Activated CD8-positive, alpha-beta T cell treated with anti-CD3 and anti-CD28 coated beads, Interleukin-2, amount 10 ng/mL, durations not matched to agents 7 days and 5 days (primary cell): ENCODE measurements around the gene CNOT6L. TPM values are rescaled to one million over a fixed set of nuclear protein-coding genes. Genes with fewer than 3 reads are reported as not detected.

Experiments used
- ATAC-seq: fragments of 150-1000 bp; cut with Tn5 transposase; one replicate; pipeline ENCODE4 v1.10.0; 2021; ENCODE audit warnings: moderate library complexity
- CTCF ChIA-PET: fragments of 350-600 bp; sonication (Branson Sonifier 250); formaldehyde crosslinking; loops from one replicate; lab custom pipeline; 2021; ENCODE audit warnings: antibody characterized with exemption; lab: Charles Lee
- POLR2A ChIA-PET: fragments of 350-600 bp; sonication (Branson Sonifier 250); formaldehyde crosslinking; loops from one replicate; lab custom pipeline; 2021; ENCODE audit warnings: antibody characterized with exemption; lab: Charles Lee
- DNase-seq: peaks from one replicate; pipeline ENCODE4 v3.0.0-alpha.2; 2020
- H3K27ac Mint-ChIP-seq: one replicate; pipeline ENCODE4 v1.8.0; 2021; ENCODE audit warnings: mild to moderate bottlenecking, mixed read lengths
- H3K27me3 Mint-ChIP-seq: one replicate; pipeline ENCODE4 v1.8.0; 2021; ENCODE audit warnings: low read depth, mixed read lengths
- H3K36me3 Mint-ChIP-seq: one replicate; pipeline ENCODE4 v1.8.0; 2021; ENCODE audit warnings: low read depth, mixed read lengths
- H3K4me1 Mint-ChIP-seq: one replicate; pipeline ENCODE4 v1.8.0; 2021; ENCODE audit warnings: low read depth, mixed read lengths
- H3K4me3 Mint-ChIP-seq: one replicate; pipeline ENCODE4 v1.8.0; 2021; ENCODE audit warnings: mild to moderate bottlenecking, mixed read lengths
- H3K9me3 Mint-ChIP-seq: one replicate; pipeline ENCODE4 v1.8.0; 2022; ENCODE audit warnings: mixed read lengths; ENCODE audit not compliant: insufficient read depth
- total RNA-seq, 2 experiments: library from RNA; stranded (reverse); gene quantifications; one replicate each; pipeline ENCODE4 v1.2.3, GENCODE V29; 2021

CNOT6L gene
- total RNA-seq, 2 experiments from 2014 or later, result 107 to 108 TPM

DNA sequence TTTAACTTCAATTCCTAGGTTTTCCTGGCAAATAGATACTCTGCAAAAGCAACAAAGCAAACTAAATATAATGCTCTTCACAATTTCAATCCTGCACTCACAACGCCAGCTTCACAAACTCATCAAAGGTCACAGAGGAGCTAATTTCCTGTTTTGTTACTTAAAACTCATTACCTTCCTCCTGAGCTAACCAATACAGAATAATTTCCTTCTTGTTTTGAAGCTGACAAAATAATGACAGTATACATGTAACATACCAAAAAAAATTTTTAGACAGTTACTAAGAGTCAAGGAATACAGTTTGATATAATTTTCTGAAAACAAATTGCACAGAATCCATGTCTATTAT lies 17.9 kb downstream of the CNOT6L start:
- ChIA-PET CTCF (interaction anchor here (1.2 to 3.0 kb wide), 9 partner anchors 9 to 72 kb away, joined by 3 to 22 read pairs (median 4); partner anchors contain the start of genes CNOT6L and MRPL1), POLR2A (interaction anchor here (1.1 to 3.8 kb wide), 10 partner anchors 9 to 69 kb away, joined by 3 to 49 read pairs (median 8); partner anchors contain the start of genes CNOT6L and MRPL1)
- Mint-ChIP-seq H3K36me3 (peaks cover 41% of the 10 kb centered on the region), H3K9me3 (peaks cover 7% of the 10 kb centered on the region), H3K4me3 (peak overlapping the region; percentile 59), H3K27ac (peak overlapping the region; percentile 80), H3K27me3 (no peaks in the 10 kb centered on the region), H3K4me1 (peaks cover 68% of the 10 kb centered on the region)
- ATAC-seq, result peak; percentile 46
- DNase-seq, result no peak

- H3K9me3 Mint-ChIP-seq, result peaks cover 10% of the 10 kb centered on the region
- H3K4me3 Mint-ChIP-seq, result peak overlapping the region; percentile 59
- POLR2A ChIA-PET, result interaction anchor here (0.6 to 3.8 kb wide), 11 partner anchors 10 to 69 kb away, joined by 3 to 49 read pairs (median 6); partner anchors contain the start of genes CNOT6L and MRPL1
- ATAC-seq (peak; percentile 59), DNase-seq (no peak)
- CTCF ChIA-PET, result interaction anchor here (1.2 to 3.0 kb wide), 9 partner anchors 10 to 72 kb away, joined by 3 to 22 read pairs (median 4); partner anchors contain the start of genes CNOT6L and MRPL1
- no peaks in the 10 kb centered on the region for H3K27me3 Mint-ChIP-seq
- H3K4me1 Mint-ChIP-seq, result peaks cover 63% of the 10 kb centered on the region
- peaks cover 45% of the 10 kb centered on the region for H3K36me3 Mint-ChIP-seq
- peak overlapping the region; percentile 80 for H3K27ac Mint-ChIP-seq
Observed at GRCh38 chr4:77800483-77801259, 18.5 kb downstream of the CNOT6L start.

GRCh38 chr4:77800077-77800476 lies 19.1 kb downstream of the CNOT6L start:
- Mint-ChIP-seq H3K4me1 (peaks cover 64% of the 10 kb centered on the region), H3K36me3 (peaks cover 50% of the 10 kb centered on the region), H3K4me3 (no peak overlapping the region), H3K9me3 (peaks cover 14% of the 10 kb centered on the region), H3K27ac (no peak overlapping the region), H3K27me3 (no peaks in the 10 kb centered on the region)
- ChIA-PET POLR2A (interaction anchor here (0.6 to 3.8 kb wide), 10 partner anchors 10 to 68 kb away, joined by 3 to 49 read pairs (median 8); partner anchors contain the start of genes CNOT6L and MRPL1), CTCF (interaction anchor here (1.2 to 3.0 kb wide), 7 partner anchors 10 to 71 kb away, joined by 4 to 22 read pairs (median 6); partner anchors contain the start of genes CNOT6L and MRPL1)
- no peak for ATAC-seq
- DNase-seq, result no peak

- no peak overlapping the region for H3K4me3 Mint-ChIP-seq
- CTCF ChIA-PET, result interaction anchor here (1.1 kb wide), 1 partner anchor 10 kb away, joined by 6 read pairs; no protein-coding TSS in a partner anchor
Observed at GRCh38 chr4:77798385-77798784, 20.8 kb downstream of the CNOT6L start.

GRCh38 chr4:77797239-77797638 lies 21.9 kb downstream of the CNOT6L start:
- Mint-ChIP-seq H3K4me3 (no peak overlapping the region), H3K27ac (no peak overlapping the region), H3K9me3 (peaks cover 14% of the 10 kb centered on the region), H3K4me1 (peaks cover 59% of the 10 kb centered on the region), H3K27me3 (no peaks in the 10 kb centered on the region), H3K36me3 (peaks cover 49% of the 10 kb centered on the region)
- DNase-seq (no peak), ATAC-seq (no peak)
- ChIA-PET POLR2A (no interaction called here), CTCF (no interaction called here)

More at GRCh38 chr4:77798385-77798784, 20.8 kb downstream of the CNOT6L start:
- Mint-ChIP-seq H3K27me3 (no peaks in the 10 kb centered on the region), H3K4me1 (peaks cover 60% of the 10 kb centered on the region), H3K27ac (peak overlapping the region; percentile 34), H3K36me3 (peaks cover 49% of the 10 kb centered on the region), H3K9me3 (peaks cover 14% of the 10 kb centered on the region)
- DNase-seq, result no peak
- no peak for ATAC-seq
- POLR2A ChIA-PET, result interaction anchor here (3.8 kb wide), 1 partner anchor 22 kb away, joined by 49 read pairs; no protein-coding TSS in a partner anchor

- Mint-ChIP-seq H3K27ac (no peak overlapping the region), H3K4me1 (peaks cover 46% of the 10 kb centered on the region), H3K4me3 (no peak overlapping the region), H3K36me3 (peaks cover 53% of the 10 kb centered on the region), H3K27me3 (no peaks in the 10 kb centered on the region), H3K9me3 (peaks cover 14% of the 10 kb centered on the region)
- DNase-seq, result no peak
- ChIA-PET POLR2A (no interaction called here), CTCF (no interaction called here)
- no peak for ATAC-seq
Observed at GRCh38 chr4:77795326-77795725, 23.8 kb downstream of the CNOT6L start.

- Mint-ChIP-seq H3K4me1 (peaks cover 27% of the 10 kb centered on the region), H3K4me3 (no peak overlapping the region), H3K36me3 (peaks cover 20% of the 10 kb centered on the region), H3K27me3 (no peaks in the 10 kb centered on the region), H3K27ac (peak overlapping the region; percentile 3), H3K9me3 (no peaks in the 10 kb centered on the region)
- ATAC-seq (no peak), DNase-seq (no peak)
- CTCF ChIA-PET, result interaction anchor here (0.8 kb wide), 1 partner anchor 27 kb away, joined by 3 read pairs; no protein-coding TSS in a partner anchor
- POLR2A ChIA-PET, result interaction anchor here (1.2 kb wide), 2 partner anchors 10 to 27 kb away, joined by 4 to 5 read pairs; no protein-coding TSS in a partner anchor
Observed at GRCh38 chr4:77790146-77790545, 29.0 kb downstream of the CNOT6L start.

DNA sequence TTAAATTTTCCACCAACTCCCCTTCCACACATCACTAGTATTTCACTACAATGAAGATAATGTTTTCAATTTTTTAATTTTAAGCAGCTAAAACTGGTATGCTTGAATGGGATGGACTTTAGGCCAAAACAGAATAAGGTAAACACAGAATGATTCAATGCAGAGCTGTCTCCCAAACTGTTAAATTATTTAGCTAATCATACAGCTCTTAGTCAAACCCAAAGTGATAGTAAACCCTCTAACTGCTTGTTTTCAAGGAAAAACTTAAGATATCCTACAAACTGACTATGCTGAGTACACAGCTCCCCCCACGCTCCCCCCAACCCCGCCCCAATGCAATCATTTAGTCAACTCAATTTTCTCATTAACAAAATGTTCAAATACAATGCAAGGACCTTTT lies 30.2 kb downstream of the CNOT6L start:
- POLR2A ChIA-PET, result interaction anchor here (1.2 kb wide), 1 partner anchor 28 kb away, joined by 4 read pairs; no protein-coding TSS in a partner anchor
- H3K27me3 Mint-ChIP-seq, result no peaks in the 10 kb centered on the region
- no peak for DNase-seq

DNA sequence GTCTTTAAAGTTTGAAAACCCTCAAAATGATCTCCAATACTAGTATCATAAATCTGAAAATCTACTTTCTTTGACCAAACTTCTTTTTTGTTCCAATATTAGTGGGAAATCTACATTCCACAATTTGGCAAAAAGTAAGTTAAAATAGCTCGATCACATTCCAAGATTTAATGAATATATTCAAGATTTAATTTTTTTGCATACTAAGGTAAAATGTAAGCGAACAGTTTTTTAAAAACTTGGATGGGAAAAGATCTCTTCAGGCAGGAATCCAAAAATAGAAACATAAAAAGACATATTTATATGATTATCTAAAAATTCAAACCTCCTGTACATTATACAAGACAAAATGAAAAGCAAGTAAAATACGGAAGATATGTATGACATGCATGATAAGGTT lies 31.2 kb downstream of the CNOT6L start:
- ChIA-PET CTCF (interaction anchor here (0.7 to 1.9 kb wide), 3 partner anchors 10 to 59 kb away, joined by 3 to 6 read pairs (median 3); no protein-coding TSS in a partner anchor), POLR2A (no interaction called here)
- H3K27ac Mint-ChIP-seq, result no peak overlapping the region
- H3K9me3 Mint-ChIP-seq, result no peaks in the 10 kb centered on the region
- DNase-seq (no peak), ATAC-seq (no peak)
- peaks cover 17% of the 10 kb centered on the region for H3K36me3 Mint-ChIP-seq
- no peak overlapping the region for H3K4me3 Mint-ChIP-seq
- no peaks in the 10 kb centered on the region for H3K27me3 Mint-ChIP-seq
- peaks cover 35% of the 10 kb centered on the region for H3K4me1 Mint-ChIP-seq

More for the DNA sequence above, 30.2 kb downstream of the CNOT6L start:
- Mint-ChIP-seq H3K4me1 (peaks cover 35% of the 10 kb centered on the region), H3K27ac (no peak overlapping the region), H3K9me3 (no peaks in the 10 kb centered on the region), H3K36me3 (peaks cover 19% of the 10 kb centered on the region), H3K4me3 (no peak overlapping the region)
- CTCF ChIA-PET, result interaction anchor here (1.9 kb wide), 1 partner anchor 10 kb away, joined by 6 read pairs; no protein-coding TSS in a partner anchor
- ATAC-seq, result no peak

- no peaks in the 10 kb centered on the region for H3K9me3 Mint-ChIP-seq
- H3K36me3 Mint-ChIP-seq, result peaks cover 18% of the 10 kb centered on the region
- DNase-seq (no peak), ATAC-seq (no peak)
- H3K27me3 Mint-ChIP-seq, result no peaks in the 10 kb centered on the region
- H3K4me1 Mint-ChIP-seq, result peaks cover 41% of the 10 kb centered on the region
- CTCF ChIA-PET, result no interaction called here
- POLR2A ChIA-PET, result no interaction called here
- no peak overlapping the region for H3K27ac Mint-ChIP-seq
- no peak overlapping the region for H3K4me3 Mint-ChIP-seq
Observed at GRCh38 chr4:77785669-77786068, 33.5 kb downstream of the CNOT6L start.

- ChIA-PET POLR2A (interaction anchor here (0.6 kb wide), 1 partner anchor 17 kb away, joined by 3 read pairs; no protein-coding TSS in a partner anchor), CTCF (interaction anchor here (2.2 kb wide), 1 partner anchor 78 kb away, joined by 4 read pairs; the partner anchor contains the start of gene MRPL1)
- DNase-seq (no peak), ATAC-seq (no peak)
- Mint-ChIP-seq H3K9me3 (peaks cover 4% of the 10 kb centered on the region), H3K4me1 (peaks cover 37% of the 10 kb centered on the region), H3K36me3 (peaks cover 22% of the 10 kb centered on the region), H3K27ac (no peak overlapping the region), H3K4me3 (no peak overlapping the region), H3K27me3 (no peaks in the 10 kb centered on the region)
Observed at GRCh38 chr4:77783895-77784294, 35.3 kb downstream of the CNOT6L start.
